SK-MEL-5 (cell line): Measurements from ENCODE around the gene AGBL1. TPM values are rescaled to one million over a fixed set of nuclear protein-coding genes. Genes with fewer than 3 reads are reported as not detected.

Experiments used
- DNase-seq: peaks from one replicate; pipeline ENCODE4 v3.0.0-alpha.2; 2016; ENCODE audit warnings: low read depth, low spot score
- in situ Hi-C: cut with HindIII; loops from 2 replicates; pipeline ENCODE4 v1.10.0; 2016; ENCODE audit warnings: low sequenced_read_pairs, high pct_unique_total_duplicates, low pct_unique_long_range_greater_than_20kb
- total RNA-seq: library from RNA; depleted of rRNA; stranded (reverse); fragments of >200 nt; shearing (Covaris generic); gene quantifications from 2 replicates; pipeline ENCODE4 v1.2.3, GENCODE V29; 2014

The AGBL1 gene
- total RNA-seq, 1 experiment from 2014 or later, result not detected

- no peak for DNase-seq
- in situ Hi-C loops, result no loop called here
Measured at GRCh38 chr15:86615411-86615810, 535.7 kb downstream of the AGBL1 start.

GRCh38 chr15:86615816-86616215 is 536.1 kb downstream of the AGBL1 start:
- in situ Hi-C loops, result no loop called here
- no peak for DNase-seq

GRCh38 chr15:86616771-86617170 is 537.1 kb downstream of the AGBL1 start:
- in situ Hi-C loops, result no loop called here
- no peak for DNase-seq

GRCh38 chr15:86620157-86620556 is 540.5 kb downstream of the AGBL1 start:
- DNase-seq, result no peak
- in situ Hi-C loops, result no loop called here

- DNase-seq, result no peak
- in situ Hi-C loops, result no loop called here
Measured at GRCh38 chr15:86620641-86621349, 541.1 kb downstream of the AGBL1 start.

- in situ Hi-C loops, result no loop called here
- no peak for DNase-seq
Measured at GRCh38 chr15:86623236-86623635, 543.6 kb downstream of the AGBL1 start.

- in situ Hi-C loops, result no loop called here
- peak; percentile 61 for DNase-seq
Measured at GRCh38 chr15:86624261-86625036, 544.8 kb downstream of the AGBL1 start.

GRCh38 chr15:86629409-86630356 is 550.0 kb downstream of the AGBL1 start:
- DNase-seq, result no peak
- in situ Hi-C loops, result no loop called here

- in situ Hi-C loops, result no loop called here
- no peak for DNase-seq
Measured at GRCh38 chr15:86630946-86631345, 551.3 kb downstream of the AGBL1 start.

GRCh38 chr15:86634146-86634545 is 554.5 kb downstream of the AGBL1 start:
- DNase-seq, result no peak
- in situ Hi-C loops, result no loop called here

- DNase-seq, result no peak
- in situ Hi-C loops, result no loop called here
Measured at GRCh38 chr15:86634992-86635638, 555.4 kb downstream of the AGBL1 start.

GRCh38 chr15:86644339-86644738 is 564.7 kb downstream of the AGBL1 start:
- in situ Hi-C loops, result no loop called here
- DNase-seq, result no peak

- in situ Hi-C loops, result no loop called here
- peak; percentile 1 for DNase-seq
Measured at GRCh38 chr15:86645925-86646500, 566.3 kb downstream of the AGBL1 start.

- DNase-seq, result no peak
- in situ Hi-C loops, result no loop called here
Measured at GRCh38 chr15:86647810-86648440, 568.3 kb downstream of the AGBL1 start.

- DNase-seq, result no peak
- in situ Hi-C loops, result no loop called here
Measured at GRCh38 chr15:86649277-86649676, 569.6 kb downstream of the AGBL1 start.

GRCh38 chr15:86650094-86650493 is 570.4 kb downstream of the AGBL1 start:
- DNase-seq, result peak; percentile 30
- in situ Hi-C loops, result no loop called here
